Ammon's horn (tissue), 1 donor: ENCODE measurements around the gene ASS1.

Experiments used
- DNase-seq: peaks from one replicate; pipeline ENCODE4 v3.0.0-alpha.2; 2016; ENCODE audit warnings: low spot score

Gene ASS1

DNA sequence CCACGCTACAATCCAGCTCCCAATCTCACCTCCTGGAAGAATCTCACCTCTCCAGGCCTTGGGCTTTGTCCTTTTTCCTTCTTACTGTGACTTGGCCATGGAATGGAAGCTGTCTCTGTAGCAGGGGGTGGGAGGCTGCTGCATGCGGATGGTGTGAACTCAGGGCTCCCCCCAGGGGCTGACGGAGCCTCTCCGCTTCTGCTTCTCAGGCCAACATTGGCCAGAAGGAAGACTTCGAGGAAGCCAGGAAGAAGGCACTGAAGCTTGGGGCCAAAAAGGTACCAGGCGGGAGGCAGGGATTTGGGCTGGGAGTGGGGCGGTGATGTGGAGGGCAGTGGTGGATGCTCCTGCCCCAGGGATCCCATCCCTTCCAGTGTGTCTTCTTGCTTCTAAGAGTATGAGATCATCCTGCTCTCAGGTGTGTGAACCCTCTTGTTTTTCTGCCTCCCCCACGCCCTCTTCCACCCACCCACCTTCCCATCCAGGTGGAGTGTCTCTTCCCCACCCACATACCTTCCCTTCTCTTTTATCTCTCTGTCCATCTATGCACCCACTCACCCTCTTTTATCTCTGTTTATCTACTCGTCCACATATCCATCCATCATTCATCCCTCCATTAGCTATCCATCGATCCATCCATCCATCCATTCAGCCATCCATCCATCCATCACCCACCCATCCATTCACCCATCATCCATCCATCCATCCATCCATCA lies 9.5 kb downstream of the ASS1 start:
- no peak for DNase-seq

DNA sequence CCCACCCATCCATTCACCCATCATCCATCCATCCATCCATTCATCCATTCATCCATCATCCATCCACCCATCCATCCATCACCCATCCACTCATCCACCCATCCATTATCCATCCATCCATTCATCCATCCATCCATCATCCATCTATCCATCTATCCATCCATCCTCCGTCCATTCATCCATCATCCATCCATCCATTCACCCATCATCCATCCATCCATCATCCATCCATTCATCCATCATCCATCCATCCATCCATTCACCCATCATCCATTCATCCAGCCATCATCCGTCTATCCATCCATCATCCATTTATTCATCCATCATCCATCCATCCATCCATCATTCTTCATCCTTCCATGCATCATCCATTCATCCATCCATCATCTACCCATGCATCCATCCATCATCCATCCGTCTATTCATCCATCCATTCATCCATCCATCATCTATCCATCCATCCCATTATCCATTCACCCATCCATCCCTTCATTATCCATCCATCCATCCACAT lies 10.1 kb downstream of the ASS1 start:
- no peak for DNase-seq

DNA sequence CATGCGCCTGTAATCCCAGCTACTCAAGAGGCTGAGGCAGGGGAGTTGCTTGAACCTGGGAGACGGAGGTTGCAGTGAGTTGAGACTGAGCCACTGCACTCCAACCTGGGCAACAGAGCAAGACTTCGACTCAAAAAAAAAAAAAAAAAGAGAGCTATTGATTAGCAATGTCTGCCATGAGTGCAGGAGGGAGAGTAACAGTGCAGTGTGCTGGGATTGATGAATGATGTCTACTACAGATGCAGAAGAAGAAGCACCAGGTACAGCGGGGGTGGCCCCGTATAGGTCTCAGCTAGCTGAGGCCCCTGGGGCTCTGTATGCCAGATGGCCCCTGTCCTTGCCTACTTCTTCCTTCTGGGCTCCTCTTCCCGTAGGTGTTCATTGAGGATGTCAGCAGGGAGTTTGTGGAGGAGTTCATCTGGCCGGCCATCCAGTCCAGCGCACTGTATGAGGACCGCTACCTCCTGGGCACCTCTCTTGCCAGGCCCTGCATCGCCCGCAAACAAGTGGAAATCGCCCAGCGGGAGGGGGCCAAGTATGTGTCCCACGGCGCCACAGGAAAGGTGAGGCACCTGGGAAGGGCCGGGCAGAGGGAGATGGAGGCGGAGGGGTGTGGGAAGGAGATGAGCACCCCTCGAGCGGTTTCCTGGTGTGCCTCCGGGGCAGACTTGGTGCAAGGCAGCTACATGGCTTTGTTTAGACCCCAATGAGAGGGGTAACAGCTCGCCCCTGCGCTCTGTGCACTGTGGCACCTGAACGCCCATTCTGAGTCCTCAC lies 13.5 kb downstream of the ASS1 start:
- no peak for DNase-seq

DNA sequence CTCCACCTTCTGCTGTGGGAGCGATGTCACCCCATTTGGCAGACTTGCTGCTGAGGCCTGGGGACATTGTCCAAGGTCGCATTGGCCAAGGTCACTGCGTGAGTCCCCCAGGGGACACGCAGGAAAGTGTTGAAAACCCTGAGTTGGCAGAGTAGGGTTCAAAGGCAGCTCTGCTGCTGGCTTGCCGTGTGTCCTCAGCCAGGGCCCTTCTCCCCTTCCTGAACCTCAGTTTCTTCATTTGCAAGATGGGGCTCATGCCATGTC lies 14.0 kb downstream of the ASS1 start:
- no peak for DNase-seq

DNA sequence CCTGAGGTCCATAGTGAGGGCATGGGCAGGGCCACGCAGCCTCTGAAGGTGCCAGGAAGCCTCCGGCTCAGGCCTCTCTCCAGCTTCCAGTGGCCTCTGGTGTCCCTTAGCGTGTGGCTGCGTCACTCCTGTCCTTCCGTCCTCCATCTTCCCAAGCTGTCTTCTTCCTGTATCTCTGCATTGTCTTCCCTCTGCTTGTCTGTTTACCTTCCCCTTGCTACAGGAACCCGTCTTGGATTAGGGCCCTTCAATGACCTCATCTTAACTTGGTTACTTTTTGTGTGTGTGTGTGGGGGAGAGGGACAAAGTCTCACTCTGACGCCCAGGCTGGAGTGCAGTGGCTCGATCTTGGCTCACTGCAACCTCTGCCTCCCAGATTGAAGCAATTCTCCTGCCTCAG lies 14.4 kb downstream of the ASS1 start:
- no peak for DNase-seq

DNA sequence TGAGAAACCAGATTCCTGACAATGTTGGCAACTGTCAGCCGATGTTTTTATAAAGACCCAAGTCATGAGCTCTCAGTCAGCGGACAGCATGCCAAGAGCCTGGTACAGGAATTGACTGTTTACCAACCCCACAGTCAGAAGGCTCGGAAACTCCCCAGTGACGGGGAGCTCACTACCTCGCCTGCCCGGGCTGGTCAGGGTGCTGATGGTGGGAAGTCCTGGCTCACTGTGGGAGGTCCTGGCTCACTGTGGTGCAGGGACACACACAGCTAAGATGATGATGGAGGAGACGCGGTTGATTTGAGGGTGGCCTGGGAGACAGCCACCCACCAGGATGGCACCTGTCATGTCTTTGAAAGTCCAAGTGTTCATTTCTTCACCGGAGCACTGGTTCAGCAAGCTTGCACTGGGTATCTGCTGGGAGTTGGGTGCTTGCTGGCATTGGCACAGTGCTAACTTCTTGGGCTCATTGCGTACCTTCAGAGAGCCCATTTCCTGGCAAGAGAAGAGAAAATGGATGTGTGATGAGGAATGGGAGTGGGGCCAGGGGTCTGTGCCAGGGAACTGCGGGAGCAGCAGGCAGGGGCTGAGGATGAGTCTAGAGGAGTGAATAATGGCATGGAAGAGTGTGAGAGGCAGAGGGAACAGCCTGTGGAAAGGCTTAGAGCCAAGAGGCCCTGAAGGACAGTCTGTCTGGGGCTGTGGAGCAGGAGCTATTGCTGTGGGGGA lies 15.3 kb downstream of the ASS1 start:
- no peak for DNase-seq

DNA sequence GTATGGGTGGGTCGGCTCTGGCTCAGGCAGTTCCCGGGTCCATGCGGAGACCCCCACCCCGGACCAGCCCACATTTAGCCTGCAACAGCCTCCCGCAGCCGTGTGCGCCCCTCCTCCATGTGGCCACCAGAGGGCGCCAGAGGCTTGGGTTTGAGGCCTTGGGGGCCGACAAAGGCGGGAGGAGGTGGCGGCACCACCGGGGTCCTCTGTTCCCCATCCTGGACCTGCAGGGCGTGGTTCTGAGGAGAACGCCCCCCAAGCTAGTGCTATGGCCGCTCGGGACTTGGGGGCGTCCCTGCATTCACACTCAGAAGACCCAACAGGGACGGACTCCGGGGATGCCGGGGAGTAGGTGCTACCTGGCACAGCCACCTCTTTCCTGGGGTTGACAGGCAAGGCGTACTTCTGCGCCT lies 16.5 kb downstream of the ASS1 start:
- DNase-seq: peak; percentile 50

DNA sequence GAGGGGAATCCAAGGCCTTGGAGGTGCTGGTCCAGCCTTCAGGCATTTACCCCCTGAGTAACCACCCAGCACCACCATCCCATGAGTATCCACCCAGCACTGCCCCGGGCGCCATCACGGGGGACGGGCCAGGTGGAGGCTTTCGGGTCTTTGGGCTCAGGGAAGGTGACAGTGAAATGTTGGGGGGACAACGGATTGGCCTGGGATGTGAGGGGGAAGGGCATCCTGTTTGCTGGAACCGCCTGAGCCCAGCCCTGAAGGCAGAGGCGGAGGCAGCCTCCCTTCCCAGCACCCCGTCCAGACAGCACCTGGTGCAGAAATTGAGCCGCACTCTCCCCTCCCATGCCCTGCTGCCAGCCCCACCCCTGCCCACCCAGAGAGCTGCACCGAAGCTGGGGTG lies 17.0 kb downstream of the ASS1 start:
- DNase-seq: no peak

DNA sequence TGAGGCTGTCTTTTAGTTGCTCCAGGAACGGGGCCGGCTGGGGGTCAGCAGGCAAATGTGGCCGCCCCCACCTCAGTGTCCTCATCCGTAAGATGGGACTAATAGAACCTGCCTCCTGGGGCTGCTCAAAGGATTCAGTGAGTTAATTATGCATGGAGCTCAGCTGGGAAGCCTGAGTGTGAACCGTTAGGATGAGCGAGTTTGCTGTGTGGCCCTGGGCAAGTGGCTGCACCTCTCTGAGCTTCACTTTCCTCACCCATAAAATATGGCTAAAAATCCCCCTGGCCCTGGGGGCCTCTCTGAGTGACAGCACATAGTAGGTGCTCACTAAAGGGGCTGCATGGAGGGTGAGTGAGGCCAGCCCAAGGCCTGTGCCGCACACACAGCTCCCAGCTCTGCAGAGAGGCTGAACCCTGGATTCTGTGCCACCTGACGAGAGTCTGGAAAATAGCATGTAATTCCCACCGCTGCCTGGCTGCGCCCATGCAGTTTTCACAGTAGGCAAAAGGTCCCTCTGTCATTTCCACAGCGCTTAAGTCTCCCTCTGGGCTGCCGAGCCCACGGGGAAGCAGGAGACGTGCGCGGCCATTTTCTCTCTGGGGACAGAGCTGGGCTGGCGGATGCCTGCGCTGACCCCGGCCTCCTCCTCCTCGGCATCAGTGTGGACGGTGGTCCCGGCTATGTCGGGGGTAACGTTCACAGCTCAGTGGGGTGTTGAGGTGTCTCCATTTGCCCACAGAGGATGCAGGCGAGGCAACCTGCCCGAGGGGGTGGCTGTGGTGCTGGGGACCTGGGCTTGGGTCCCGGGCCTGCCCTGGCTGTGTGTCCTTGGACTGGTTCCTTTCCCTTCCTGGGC lies 18.2 kb downstream of the ASS1 start:
- no peak for DNase-seq

DNA sequence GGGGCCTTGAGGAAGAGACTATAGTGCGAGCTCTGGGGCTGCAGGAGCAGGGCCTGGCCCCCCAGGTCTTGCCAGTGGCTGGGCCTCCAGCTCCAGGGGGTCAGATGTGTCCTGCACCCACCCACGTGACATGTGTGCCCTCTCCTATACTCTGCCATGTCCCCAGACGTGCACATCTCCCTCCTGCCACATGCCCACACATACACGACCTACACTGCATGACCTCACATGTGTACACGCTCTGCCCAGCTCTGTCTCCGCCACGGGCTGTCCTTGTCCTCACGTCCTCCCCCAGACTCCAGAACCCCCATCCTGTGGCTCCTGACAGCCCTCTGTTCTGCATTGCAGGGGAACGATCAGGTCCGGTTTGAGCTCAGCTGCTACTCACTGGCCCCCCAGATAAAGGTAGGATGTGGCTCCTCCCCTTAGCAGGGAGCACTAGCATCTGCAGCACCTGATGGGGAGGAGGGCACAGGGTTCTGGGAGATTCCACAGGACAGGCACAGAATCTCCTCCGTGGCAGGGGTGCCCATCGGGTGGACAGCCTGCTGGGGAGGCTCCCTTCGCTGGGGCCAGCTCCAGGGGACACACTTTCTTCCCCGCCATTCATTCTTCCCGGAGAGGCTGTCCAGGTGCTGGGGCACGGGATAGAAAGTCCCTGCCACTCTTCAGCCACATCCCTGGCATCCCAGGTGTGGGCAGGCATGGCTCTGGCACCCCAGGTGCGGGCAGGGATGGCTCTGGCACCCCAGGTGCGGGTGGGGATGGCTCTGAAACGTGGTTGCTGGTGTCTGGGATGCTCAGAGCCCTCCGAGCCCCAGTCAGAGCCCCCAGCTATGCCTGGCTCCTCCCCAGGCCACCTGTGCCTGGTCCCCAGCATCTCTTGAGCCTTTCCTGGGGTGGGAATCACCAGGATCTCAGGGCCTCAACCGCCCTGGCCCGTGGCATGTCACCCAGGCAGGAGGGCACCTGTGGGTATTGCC lies 19.3 kb downstream of the ASS1 start:
- DNase-seq: no peak

DNA sequence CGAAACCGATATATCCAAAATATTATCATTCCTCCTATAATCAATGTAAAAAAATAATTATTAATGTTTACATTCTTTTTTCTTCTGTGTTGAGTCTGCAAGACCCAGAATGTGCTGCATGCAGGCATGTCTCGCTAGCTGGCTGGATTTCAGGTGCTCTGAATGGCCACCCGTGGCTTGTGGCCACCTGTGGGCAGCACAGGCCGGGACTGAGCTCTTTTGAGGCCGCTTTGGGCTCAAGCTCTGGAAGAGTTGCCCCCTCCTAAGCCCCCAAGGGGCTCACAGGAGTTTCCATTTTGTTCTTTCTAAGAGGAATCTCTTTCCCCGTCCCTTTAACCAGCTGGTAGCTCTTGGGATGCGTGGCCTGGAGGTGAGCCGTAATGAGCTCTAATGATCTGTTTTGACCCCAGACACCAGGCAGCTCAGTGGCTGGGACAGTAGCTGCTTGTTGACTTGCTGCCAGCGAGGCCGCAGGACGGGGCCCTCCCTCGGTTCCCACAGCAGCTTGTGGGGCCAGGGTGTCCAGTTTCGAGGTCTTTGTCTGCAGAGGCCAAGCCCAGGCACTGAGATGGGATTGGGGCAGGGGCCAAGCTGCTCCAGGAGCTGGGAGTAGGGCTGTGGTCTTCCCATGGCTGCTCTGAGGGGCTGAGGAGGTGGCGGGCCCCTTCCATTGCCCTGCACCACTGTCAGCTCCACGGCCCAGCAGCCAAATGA lies 20.8 kb downstream of the ASS1 start:
- no peak for DNase-seq

DNA sequence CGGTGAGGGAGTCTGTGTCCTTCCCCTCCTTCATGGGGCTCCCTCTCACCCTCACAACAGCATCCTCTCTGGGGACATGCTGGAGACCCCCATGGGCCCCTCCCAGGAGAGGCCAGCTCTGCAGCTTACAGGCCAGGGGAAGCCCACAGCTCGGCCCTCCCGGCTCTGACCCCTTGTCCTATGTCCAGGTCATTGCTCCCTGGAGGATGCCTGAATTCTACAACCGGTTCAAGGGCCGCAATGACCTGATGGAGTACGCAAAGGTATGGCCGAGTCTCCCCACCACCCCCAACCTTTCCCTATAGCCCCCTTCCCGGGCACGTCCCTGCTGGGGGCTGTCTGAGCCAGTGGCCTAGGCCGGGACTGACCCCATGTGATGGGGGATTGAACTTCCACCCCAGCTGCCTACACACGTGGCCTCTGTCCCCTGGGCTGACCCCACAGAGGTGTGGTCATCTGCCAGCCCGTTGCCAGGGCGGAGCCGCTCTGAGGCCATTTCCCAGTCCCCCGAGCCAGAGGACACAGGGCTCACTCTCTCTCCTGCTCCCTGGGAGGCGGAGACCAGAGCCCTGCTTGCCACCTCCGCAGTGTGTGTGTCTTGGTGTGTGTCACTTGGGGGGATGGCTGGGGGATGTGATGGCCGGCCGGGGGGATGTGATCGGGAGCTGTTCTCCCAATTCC lies 21.9 kb downstream of the ASS1 start:
- DNase-seq: no peak

DNA sequence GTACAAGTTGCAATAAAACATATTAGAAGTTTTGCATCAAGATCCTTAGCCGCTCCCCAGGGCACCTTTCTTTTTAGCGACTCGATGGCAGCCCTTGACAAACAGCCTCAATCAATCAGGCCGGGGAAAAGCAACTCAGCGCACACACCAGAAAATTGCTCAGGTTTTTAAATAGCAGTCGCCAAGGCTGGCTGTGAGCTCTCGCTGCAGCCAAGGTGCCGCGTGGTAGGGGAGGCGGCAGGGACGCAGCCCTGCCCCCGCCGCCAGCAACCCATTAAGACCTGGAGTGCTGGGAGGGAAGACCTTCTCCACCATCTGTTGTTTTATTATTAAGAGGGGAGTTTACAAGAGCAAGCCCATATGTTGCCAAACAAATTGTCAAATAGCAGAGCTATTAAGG lies 22.6 kb downstream of the ASS1 start:
- DNase-seq: no peak

DNA sequence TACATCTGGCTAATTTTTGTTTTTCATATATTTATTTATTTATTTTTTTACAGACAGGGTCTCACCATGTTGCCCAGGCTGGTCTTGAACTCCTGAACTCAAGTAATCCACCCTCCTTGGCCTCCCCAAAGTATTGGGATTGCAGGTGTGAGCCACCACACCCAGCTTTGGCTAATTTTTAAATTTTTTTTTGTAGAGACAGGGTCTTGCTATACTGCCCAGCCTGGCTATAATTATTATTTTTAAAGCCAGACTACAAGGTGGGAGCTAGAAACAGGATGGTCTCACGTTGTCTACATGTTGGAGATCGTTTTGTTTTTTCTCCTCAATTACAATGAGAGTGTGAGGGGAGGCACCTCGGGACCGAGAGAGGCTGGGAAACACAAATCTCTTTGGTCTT lies 23.8 kb downstream of the ASS1 start:
- no peak for DNase-seq

DNA sequence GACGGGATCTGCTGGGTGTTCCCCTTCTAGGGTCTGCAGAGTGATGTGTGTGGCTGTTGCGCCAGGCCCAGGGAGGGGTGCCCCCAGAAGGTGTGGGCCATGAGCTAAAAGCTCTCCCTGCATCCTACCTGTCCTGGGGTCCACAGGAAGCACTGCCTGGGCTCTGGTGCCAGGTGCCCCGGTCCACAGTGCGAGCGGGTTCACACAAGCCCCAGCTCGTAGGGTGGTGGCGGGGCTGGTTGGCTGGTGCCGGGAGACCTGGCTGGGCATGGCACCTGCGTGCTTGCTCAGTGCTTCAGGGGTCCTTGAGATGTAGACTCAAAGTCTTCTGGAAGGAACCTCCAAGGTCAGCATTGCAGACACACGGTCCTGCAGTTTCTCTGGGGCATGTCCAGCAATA lies 25.5 kb downstream of the ASS1 start:
- DNase-seq: no peak

DNA sequence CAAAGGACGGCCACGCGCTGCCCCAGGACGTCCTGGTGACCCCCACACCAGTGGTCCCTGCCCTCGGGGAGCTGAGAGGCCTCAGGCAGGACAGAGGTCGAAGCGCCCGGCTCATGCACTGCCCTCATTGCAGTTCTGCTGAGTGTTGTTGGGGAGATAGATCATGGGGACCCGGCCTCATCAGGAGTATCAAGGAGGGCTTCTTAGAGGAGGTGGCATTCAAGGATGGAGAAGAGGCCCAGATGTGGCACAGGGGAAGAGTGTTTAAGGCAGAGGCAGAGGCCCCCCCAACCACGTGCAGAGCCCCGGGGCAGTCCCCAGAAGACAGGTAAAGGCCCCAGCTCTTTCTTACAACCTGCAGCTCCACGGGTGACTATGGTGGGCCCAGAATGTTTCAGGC lies 26.2 kb downstream of the ASS1 start:
- DNase-seq: no peak

DNA sequence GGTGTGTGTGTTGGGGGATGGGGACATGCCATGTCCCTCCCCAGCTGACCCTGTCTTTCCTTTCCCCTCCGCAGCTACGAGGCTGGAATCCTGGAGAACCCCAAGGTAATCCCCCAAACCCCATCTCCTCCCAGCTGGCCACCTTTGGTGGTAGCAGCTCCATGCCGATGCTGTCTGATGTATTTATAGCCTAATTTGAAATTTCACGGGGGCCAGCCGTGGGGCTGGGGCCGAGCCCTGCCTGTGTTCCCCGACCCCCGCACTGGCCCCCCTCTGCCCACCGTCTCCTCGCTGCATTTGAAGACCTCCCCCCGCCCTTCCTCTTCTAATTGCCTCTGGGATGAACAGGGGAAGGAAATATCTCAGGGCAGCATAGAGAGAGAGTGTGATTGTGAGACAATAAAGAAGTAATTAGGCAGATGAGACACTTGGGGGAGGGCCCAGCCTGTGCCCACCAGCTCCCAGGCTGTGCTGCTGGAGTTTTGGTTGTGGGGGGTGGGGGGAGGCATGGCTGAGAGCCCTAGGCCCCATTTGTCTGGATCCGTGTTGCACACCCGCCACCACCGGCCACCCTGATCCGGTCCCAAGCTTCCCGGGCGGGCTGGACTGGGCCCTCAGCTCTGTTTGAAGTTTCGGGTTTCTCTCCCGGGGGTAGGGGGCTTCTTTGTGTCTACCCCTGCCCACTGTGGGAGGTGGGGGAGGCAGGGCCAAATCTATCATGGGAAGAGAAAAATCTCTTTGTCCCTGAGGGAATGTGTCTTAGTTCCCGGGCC lies 26.8 kb downstream of the ASS1 start:
- DNase-seq: no peak

DNA sequence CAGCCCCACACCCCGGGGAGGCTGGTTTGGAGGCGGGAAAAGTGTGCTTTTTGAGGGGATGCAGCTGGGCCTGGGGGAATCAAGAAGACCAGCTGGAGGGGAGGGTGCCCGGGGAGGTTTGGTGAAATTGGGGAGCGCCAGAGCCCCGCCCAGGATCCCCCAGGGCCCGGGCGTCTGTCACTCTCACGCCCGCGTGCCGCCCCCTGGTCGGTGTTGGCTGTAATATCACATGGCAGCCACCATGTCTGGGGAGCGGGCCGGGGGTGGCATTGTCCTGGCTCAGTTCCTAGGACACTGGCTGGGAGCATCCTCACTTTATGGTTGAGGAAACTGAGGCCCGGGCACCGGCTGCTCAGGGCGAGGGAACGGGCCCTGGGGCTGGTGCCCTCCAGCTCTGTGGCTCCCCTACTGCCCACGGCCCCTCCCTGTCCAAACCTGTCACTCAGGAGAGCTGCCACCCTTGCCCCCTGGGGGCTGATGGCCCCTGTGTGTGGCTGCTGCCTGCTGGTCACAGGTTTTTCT lies 27.5 kb downstream of the ASS1 start:
- no peak for DNase-seq

DNA sequence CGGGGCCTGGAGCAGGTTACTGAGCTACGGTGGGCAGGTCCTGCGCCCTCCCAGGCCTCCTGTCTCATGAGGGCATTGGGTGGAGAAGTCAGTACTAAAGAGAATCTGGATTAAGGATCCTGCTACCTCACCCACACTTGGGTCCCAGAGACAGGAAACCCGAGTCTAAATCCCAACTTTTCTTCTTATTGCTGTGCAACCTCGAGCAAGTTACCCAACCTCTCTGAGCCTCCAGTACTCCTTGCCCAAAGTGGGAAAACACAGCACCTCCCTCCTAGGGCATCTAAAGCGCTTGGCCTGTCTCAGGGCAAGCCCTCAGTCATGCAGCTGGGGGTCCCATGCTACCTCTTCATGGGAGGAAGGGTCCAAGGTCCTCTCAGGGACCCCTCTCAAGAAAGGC lies 28.2 kb downstream of the ASS1 start:
- no peak for DNase-seq
